Measurements from ENCODE around the gene MCF2L2.

MCF2L2 gene

GRCh38 chr3:183158113-183158512, 270.3 kb downstream of the MCF2L2 start:
- DNase-seq, result no peak

- DNase-seq, result no peak
Measured at GRCh38 chr3:183156266-183156665, 272.2 kb downstream of the MCF2L2 start.

GRCh38 chr3:183155499-183155898, 272.9 kb downstream of the MCF2L2 start:
- no peak for DNase-seq

GRCh38 chr3:183153210-183153950, 275.0 kb downstream of the MCF2L2 start:
- DNase-seq, result no peak

GRCh38 chr3:183151821-183152351, 276.5 kb downstream of the MCF2L2 start:
- no peak for DNase-seq

- no peak for DNase-seq
Measured at GRCh38 chr3:183151086-183151485, 277.3 kb downstream of the MCF2L2 start.

GRCh38 chr3:183149915-183150750, 278.3 kb downstream of the MCF2L2 start:
- no peak for DNase-seq

GRCh38 chr3:183148056-183148455, 280.4 kb downstream of the MCF2L2 start:
- no peak for DNase-seq

- DNase-seq, result no peak
Measured at GRCh38 chr3:183144363-183144762, 284.1 kb downstream of the MCF2L2 start.

GRCh38 chr3:183142199-183142598, 286.2 kb downstream of the MCF2L2 start:
- no peak for DNase-seq

- DNase-seq, result no peak
Measured at GRCh38 chr3:183134844-183135243, 293.6 kb downstream of the MCF2L2 start.

- no peak for DNase-seq
Measured at GRCh38 chr3:183132409-183132808, 296.0 kb downstream of the MCF2L2 start.

- no peak for DNase-seq
Measured at GRCh38 chr3:183131735-183132134, 296.7 kb downstream of the MCF2L2 start.

- no peak for DNase-seq
Measured at GRCh38 chr3:183131186-183131725, 297.2 kb downstream of the MCF2L2 start.

- DNase-seq, result no peak
Measured at GRCh38 chr3:183129243-183129642, 299.2 kb downstream of the MCF2L2 start.

- no peak for DNase-seq
Measured at GRCh38 chr3:183128709-183129108, 299.7 kb downstream of the MCF2L2 start.

All from stimulated activated CD4-positive, alpha-beta T cell treated with anti-CD3 and anti-CD28 coated beads, Interleukin-4, amount 100 ng/mL, for 1 hour (primary cell).